HUDEP-2 (cell line): ENCODE results near the gene ANKRD60.

Experiments used
- DNase-seq, 76 experiments: peaks; one replicate each; lab custom pipeline; 2025; ENCODE audit not compliant: unreplicated experiment in 76 of 76; lab: John Stamatoyannopoulos, UW

The ANKRD60 gene

GRCh38 chr20:58228484-58229197 is at the start of gene ANKRD60:
Gene ANKRD60 (minus strand): TSS chr20:58228653. CDS start chr20:58228653, 0 bp downstream.
- no peak for DNase-seq

DNA sequence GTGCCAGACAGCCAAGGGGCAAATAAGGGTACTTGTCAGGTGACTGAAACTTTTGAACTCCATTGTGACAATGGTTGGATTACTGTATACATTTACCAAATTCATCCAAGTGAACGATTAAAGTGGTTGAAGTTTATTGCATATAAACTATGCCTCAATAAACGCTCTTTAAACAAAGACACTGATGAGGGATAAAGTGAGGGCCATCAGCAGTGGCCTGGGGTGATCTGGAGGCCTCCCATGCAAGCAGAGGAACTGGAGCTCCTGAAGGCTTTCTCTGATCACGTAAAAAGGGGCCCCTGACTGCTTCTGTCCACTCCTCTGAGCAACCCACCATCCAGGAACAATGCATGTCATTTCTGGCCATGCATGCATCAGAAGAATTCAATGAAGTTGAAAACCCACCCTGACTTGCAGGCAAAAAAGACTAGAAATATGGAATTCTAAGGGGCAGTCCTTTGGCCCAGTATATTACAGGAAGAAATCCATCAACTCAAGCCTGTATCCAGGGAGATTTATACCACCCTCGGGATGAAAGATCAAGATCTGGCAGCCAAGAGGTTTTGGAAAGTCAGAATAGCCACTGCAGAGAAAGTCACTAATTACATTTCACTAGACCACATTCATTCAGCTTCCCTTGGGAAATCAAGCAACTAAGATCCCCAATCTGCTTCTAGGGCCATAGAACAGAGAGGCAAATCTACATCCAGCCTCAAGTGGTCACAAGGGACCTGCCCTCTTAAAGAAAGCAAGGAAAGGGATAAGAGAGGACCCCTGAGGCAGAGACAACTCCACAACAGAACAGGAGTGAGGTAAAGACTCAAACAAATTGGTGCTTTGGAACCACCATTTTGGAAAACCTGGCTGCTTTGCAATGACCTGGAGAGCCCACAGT is 49.4 kb upstream of the ANKRD60 start:
- no peak for DNase-seq

DNA sequence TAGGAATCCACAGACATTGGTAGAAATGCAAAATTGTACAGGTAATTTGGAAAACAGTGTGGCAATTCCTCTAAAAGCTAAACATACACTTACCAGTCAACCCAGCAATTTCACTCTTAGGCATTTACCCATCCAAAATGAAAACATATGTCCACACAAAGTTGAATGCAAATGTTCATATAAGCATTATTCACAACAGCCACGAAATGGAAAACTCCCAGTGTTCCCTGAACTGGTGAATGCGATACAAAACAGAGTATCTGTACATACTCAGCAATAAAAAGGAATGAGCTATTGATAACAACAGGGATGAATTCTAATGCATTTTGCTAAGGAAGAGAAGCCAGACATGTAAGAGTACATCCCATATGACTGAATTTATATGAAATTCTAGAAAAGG is 48.7 kb upstream of the ANKRD60 start:
- DNase-seq = no peak

GRCh38 chr20:58274384-58274783 is 45.9 kb upstream of the ANKRD60 start:
- no peak for DNase-seq

DNA sequence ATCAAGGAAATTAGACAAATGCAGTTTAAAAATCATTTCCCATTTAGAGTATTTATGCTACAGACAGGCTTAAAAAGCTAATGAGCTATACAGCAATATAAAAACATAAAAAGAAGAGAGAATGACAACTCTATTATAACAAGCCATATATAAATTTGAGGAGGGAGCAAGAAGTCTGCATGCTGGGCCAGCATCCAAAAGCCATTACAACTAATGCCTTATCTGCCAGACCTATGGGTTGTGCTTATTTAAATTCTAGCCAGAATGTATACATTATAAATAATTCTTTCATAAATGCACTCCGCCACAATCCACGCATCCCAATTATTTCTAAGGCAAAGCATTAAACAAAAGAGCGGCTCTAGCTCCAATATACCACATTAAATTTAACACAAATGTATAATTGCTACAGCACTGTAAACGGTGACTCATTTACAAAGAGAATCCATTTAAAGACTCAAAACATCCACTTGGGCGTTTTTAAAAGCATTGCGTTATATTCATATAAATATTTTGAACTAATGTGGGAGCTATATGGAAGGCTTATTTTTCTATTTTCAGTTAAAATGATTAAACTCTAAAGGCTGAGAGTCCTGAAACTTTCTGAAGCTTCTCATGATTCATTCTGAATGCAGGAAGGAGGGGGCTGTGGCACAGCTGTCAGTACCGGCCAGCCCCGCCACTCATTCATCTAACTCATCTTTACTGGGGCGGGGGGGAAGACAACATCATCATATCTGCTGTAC is 43.3 kb upstream of the ANKRD60 start:
- DNase-seq = no peak

DNA sequence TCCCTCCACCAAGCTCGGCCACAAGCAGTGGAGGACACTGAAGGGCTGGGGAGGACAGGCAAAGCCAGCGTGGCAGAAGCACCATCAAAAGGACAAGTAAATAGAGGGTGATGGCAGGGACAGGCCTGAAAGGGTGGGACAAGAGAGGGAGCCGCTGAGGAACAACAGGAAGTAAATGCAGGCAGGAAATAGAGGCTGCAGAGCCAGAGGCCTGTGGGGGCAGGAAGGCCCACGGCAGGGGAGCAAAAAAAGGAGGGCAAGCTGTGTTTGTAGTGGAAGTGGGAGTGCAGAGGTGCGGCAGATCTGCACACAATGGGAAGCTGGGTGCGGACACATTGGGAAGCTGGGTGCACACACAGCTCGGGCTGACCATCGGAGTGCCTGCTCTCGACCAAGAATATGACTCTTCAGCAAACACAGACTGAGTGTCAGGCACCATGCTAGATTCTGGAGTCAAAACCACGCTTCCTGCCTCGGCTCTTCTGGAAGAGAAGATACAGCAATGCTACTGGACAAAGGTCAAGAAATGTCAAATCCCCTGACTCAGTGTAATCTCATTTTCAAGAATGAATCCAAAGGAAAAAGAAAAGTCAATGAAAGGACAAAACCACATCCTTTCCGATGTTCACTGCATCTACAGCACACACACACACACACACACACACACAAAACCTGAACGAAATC is 40.6 kb upstream of the ANKRD60 start:
- no peak for DNase-seq

DNA sequence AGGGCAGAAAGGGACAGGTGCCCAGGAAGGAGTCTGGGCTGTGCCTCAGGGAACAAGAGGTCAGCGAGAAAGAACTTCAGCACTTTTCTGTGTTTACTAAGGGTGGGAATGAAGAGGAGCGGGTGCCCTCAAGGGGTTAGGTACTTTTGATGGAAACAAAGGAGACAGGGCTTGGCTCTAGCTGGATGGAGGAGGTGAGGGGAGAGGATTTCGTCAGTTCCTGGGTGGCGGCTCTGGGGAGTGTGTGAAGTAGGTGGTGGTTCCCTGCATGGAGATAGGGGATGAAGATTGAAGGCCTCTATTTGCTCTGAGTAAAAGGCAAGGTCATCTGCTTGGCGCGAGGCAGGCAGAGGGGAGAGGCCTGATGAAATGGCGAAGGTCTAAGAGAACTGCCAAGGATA is 40.0 kb upstream of the ANKRD60 start:
- no peak for DNase-seq

- no peak for DNase-seq
Measured at GRCh38 chr20:58267389-58268215, 39.1 kb upstream of the ANKRD60 start.

DNA sequence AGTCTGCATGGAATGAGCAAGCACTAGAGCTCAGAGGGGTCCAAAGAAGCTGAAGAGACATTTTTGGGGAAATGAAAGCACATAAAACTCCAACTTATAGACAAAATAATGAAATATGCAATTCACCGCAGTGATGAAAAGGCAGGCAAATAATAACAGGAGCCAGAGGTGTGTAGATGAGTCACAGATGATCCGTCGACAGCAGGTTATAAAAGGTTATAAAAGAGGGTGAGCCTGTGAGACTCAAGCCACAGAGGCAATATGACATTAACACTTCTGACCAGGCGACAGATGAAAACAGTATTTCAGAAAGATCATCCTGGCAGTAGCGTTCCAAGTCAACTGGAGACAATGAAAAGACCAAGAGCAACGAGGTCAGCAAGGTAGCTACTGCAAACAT is 35.8 kb upstream of the ANKRD60 start:
- no peak for DNase-seq

DNA sequence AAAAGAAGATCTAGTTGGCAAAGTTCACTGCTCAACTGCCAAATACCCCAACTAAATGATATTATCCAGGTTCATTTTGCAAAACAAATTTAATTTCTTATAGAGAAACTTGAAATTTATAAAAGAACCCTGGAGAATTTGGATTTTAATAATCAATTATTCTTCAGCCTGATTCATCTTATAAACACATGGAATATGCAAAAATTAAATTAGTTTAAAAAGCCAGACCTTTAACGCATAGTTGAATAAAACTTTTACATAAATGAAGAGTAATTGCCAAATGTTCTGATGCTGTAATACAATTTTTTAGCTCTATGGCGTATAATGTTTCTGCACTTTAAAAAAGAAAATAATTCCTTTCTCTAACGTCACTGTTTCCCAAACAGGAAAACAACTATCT is 33.2 kb upstream of the ANKRD60 start:
- no peak for DNase-seq

DNA sequence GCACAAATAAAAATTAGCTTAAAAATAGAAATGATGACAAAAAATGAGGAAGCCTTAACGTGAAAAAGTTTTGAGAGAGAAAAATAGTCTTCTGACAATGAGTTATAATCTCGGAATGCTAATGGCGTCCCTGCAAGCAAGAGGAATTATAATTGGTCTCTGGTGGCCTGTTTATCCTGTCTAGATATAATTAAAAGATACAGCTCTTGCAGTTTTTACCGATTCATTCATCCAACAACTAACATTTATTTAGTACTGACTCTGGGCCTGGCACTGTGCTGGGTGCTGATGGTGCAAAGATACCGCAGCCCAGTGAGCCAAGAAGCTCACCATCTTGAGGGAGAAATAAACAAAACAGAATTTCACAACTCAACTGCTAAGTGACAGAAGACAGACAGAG is 31.6 kb upstream of the ANKRD60 start:
- no peak for DNase-seq

GRCh38 chr20:58256842-58257241 is 28.4 kb upstream of the ANKRD60 start:
- no peak for DNase-seq

- DNase-seq = no peak
Measured at GRCh38 chr20:58256307-58256706, 27.9 kb upstream of the ANKRD60 start.

GRCh38 chr20:58254890-58255289 is 26.4 kb upstream of the ANKRD60 start:
- no peak for DNase-seq

GRCh38 chr20:58251979-58252591 is 23.6 kb upstream of the ANKRD60 start:
- no peak for DNase-seq

GRCh38 chr20:58251348-58251978 is 23.0 kb upstream of the ANKRD60 start:
- no peak for DNase-seq

DNA sequence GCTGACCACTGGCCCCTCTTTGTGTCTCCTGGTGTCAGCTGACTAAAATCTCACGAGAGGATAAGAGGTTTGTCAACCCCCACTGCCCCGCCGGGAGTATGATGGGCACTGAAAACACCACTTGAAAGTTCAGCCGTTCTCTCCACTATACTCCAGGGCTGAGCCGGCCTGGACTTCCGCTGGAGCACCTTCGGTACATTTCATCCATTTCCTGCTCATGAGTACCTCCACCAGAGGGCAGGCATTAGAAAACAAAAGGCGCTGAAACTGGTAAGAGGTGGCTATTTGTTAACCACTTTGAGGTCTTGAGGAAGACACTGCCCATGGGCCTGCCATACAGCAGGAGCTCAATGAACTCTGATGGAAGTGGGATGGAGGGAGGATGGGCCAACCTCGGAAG is 17.9 kb upstream of the ANKRD60 start:
- peak in 1 of 76 experiments; percentile 17 for DNase-seq

DNA sequence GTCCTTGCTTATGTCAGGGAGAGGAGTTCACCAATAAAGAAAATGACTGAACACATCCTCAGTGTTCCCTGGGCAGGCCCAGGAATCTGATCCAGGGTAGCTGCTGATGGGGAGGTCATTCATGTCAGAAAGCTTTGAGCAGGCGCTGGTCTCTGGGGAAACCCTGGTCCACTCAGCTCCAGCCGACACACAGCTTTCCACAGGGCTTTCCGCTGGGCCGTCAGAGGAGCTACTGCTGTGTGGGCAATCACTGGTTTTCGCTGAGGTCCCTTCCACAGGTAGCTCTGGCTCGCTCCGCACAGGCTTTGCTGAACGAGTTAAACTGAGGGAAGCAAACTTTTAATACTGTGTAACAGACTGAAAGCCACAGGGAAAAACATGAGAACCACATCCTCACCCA is 17.5 kb upstream of the ANKRD60 start:
- no peak for DNase-seq
